ENCODE results near the gene ASTN2.

ASTN2 gene

DNA sequence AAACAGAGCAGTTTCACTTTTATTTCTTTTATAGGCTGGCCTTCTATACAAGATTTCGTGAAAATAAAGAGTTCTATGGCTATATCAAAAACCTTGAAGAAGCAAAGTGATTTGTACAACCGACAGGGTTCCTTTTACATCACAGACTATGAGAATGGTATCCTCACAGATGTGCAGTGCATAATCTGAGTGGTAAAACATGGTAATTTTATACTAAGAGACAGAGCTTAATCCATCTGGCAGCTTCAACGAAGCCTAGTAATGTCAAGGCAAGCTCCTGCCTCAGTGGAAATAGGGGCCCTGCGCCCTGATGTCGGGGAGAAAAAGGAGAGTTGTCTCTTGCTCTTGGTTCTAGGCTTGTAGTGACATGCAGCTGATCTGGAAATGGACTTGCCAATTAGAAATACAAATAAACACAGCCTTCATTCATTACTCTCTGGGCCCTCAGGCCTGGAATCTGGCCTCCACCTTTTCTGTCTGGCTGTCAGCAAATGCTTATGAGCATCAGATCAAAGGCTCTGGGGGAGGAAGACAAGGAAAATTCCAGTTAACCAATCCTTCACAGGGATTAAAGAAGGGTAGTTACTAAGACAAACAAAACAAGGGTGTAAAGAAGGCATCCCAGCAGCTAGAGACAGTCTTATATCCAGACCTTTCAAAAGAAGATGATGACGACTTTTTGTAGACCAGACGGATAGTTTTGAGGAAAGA lies 761.4 kb downstream of the ASTN2 start:
- DNase-seq (ENCODE audit: low read depth, low spot score) = no peak
- Histone ChIP-seq H3K27me3 (ENCODE audit: insufficient read depth, insufficient read length) (no peaks in the 10 kb centered on the region), H3K36me3 (ENCODE audit: insufficient read depth, insufficient read length, low read length) (peaks cover 13% of the 10 kb centered on the region), H3K9ac (ENCODE audit: insufficient read length, low read depth) (no peak overlapping the region), H3K4me3 (ENCODE audit: insufficient read length, low read depth) (no peak overlapping the region), H3K9me3 (ENCODE audit: insufficient read depth, low read length) (no peaks in the 10 kb centered on the region), H3K4me1 (ENCODE audit: insufficient read depth, insufficient read length) (no peaks in the 10 kb centered on the region)
- no peak for TF ChIP-seq SUZ12 (IDR thresholded peaks at IDR 0.05; ENCODE audit: extremely low read depth, insufficient read depth, insufficient read length)
- no peak for TF ChIP-seq YY1 (IDR thresholded peaks at IDR 0.05; ENCODE audit: insufficient read depth, insufficient read length)
- no peak for TF ChIP-seq ZNF274 (IDR thresholded peaks at IDR 0.05; ENCODE audit: low read depth, low read length)

GRCh38 chr9:116647515-116647809 lies 767.4 kb downstream of the ASTN2 start:
- no peak overlapping the region for H3K4me3 ChIP-seq (ENCODE audit: insufficient read length, low read depth)
- no peak overlapping the region for H3K9ac ChIP-seq (ENCODE audit: insufficient read length, low read depth)
- no peaks in the 10 kb centered on the region for H3K9me3 ChIP-seq (ENCODE audit: insufficient read depth, low read length)
- H3K27me3 ChIP-seq (ENCODE audit: insufficient read depth, insufficient read length) = no peaks in the 10 kb centered on the region
- TF ChIP-seq SUZ12 (IDR thresholded peaks at IDR 0.05; ENCODE audit: extremely low read depth, insufficient read depth, insufficient read length) (no peak), YY1 (IDR thresholded peaks at IDR 0.05; ENCODE audit: insufficient read depth, insufficient read length) (no peak), ZNF274 (IDR thresholded peaks at IDR 0.05; ENCODE audit: low read depth, low read length) (no peak)
- peaks cover 18% of the 10 kb centered on the region for H3K36me3 ChIP-seq (ENCODE audit: insufficient read depth, insufficient read length, low read length)
- no peaks in the 10 kb centered on the region for H3K4me1 ChIP-seq (ENCODE audit: insufficient read depth, insufficient read length)
- no peak for DNase-seq (ENCODE audit: low read depth, low spot score)

DNA sequence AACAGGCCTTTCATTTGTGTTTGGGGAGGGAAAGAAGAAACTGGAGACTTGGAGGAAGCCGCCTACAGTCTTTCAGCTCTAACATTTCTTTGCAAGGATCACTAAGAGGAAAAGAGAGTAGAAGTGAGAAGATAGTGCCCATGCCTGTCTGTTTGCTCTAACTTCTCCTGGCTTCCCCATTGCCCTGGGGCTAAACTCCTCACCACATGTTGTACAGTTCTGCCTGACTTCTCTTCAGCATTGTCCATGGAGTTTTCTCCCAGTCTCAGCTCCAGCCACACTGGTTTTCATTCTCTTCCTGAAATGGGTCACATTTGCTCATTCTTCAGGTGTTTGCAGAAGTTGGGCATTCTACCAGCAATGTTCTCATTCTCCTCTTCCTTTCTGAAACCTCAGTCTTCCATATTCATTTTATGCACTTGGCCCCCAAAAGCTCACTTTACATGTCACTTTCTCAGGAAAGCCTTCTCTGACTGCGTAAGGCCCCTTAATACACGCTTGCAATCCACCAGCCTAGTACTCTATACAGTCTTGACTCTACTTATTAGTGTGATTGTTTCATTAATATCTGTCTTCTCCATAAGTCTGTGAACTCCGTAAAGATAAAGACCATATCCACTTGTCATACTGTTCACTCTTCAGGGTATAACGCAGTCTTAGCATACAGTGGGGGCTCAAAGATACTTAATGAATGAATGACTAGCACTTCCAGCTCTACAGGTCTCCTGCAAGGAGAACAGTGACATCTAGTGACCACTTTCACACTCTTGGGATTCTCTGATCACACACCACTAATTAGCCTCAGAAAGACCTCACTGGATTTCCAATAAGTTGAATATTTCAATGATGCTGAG lies 768.0 kb downstream of the ASTN2 start:
- no peaks in the 10 kb centered on the region for H3K27me3 ChIP-seq (ENCODE audit: insufficient read depth, insufficient read length)
- H3K4me3 ChIP-seq (ENCODE audit: insufficient read length, low read depth) = no peak overlapping the region
- no peak overlapping the region for H3K9ac ChIP-seq (ENCODE audit: insufficient read length, low read depth)
- no peaks in the 10 kb centered on the region for H3K9me3 ChIP-seq (ENCODE audit: insufficient read depth, low read length)
- TF ChIP-seq YY1 (IDR thresholded peaks at IDR 0.05; ENCODE audit: insufficient read depth, insufficient read length) = no peak
- no peak for TF ChIP-seq SUZ12 (IDR thresholded peaks at IDR 0.05; ENCODE audit: extremely low read depth, insufficient read depth, insufficient read length)
- TF ChIP-seq ZNF274 (IDR thresholded peaks at IDR 0.05; ENCODE audit: low read depth, low read length) = no peak
- H3K36me3 ChIP-seq (ENCODE audit: insufficient read depth, insufficient read length, low read length) = peaks cover 18% of the 10 kb centered on the region
- no peaks in the 10 kb centered on the region for H3K4me1 ChIP-seq (ENCODE audit: insufficient read depth, insufficient read length)
- DNase-seq (ENCODE audit: low read depth, low spot score) = peak; percentile 44

GRCh38 chr9:116644091-116644688 lies 770.7 kb downstream of the ASTN2 start:
- DNase-seq (ENCODE audit: low read depth, low spot score) = no peak
- Histone ChIP-seq H3K4me1 (ENCODE audit: insufficient read depth, insufficient read length) (no peaks in the 10 kb centered on the region), H3K9ac (ENCODE audit: insufficient read length, low read depth) (no peak overlapping the region), H3K4me3 (ENCODE audit: insufficient read length, low read depth) (no peak overlapping the region), H3K27me3 (ENCODE audit: insufficient read depth, insufficient read length) (no peaks in the 10 kb centered on the region), H3K36me3 (ENCODE audit: insufficient read depth, insufficient read length, low read length) (peaks cover 5% of the 10 kb centered on the region), H3K9me3 (ENCODE audit: insufficient read depth, low read length) (no peaks in the 10 kb centered on the region)
- TF ChIP-seq ZNF274 (IDR thresholded peaks at IDR 0.05; ENCODE audit: low read depth, low read length) = no peak
- no peak for TF ChIP-seq SUZ12 (IDR thresholded peaks at IDR 0.05; ENCODE audit: extremely low read depth, insufficient read depth, insufficient read length)
- TF ChIP-seq YY1 (IDR thresholded peaks at IDR 0.05; ENCODE audit: insufficient read depth, insufficient read length) = no peak

DNA sequence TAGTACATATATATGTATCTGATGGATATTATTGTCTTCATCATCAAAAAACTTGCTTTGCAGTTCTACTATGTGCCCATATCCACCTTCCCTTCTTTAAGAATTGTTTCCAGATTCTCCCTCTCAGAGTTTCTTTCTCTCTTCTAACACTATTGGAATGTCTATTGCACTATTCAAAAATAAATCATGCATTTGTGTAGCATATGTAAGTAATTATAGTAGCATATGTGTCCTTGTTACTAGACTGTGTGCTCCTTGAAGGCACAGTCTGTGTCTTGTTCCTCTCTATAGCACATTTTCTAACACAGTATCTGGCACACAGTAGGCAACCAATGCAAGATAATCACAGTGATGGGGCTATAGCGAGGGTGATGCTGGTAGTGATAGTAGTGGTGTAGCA lies 771.2 kb downstream of the ASTN2 start:
- Histone ChIP-seq H3K4me3 (ENCODE audit: insufficient read length, low read depth) (no peak overlapping the region), H3K9ac (ENCODE audit: insufficient read length, low read depth) (no peak overlapping the region), H3K9me3 (ENCODE audit: insufficient read depth, low read length) (no peaks in the 10 kb centered on the region), H3K36me3 (ENCODE audit: insufficient read depth, insufficient read length, low read length) (peaks cover 5% of the 10 kb centered on the region), H3K27me3 (ENCODE audit: insufficient read depth, insufficient read length) (no peaks in the 10 kb centered on the region), H3K4me1 (ENCODE audit: insufficient read depth, insufficient read length) (no peaks in the 10 kb centered on the region)
- DNase-seq (ENCODE audit: low read depth, low spot score) = no peak
- TF ChIP-seq SUZ12 (IDR thresholded peaks at IDR 0.05; ENCODE audit: extremely low read depth, insufficient read depth, insufficient read length) (no peak), YY1 (IDR thresholded peaks at IDR 0.05; ENCODE audit: insufficient read depth, insufficient read length) (no peak), ZNF274 (IDR thresholded peaks at IDR 0.05; ENCODE audit: low read depth, low read length) (no peak)

- H3K27me3 ChIP-seq (ENCODE audit: insufficient read depth, insufficient read length) = no peaks in the 10 kb centered on the region
Observed at GRCh38 chr9:116641292-116642059, 773.4 kb downstream of the ASTN2 start.

More at GRCh38 chr9:116641292-116642059, 773.4 kb downstream of the ASTN2 start:
- TF ChIP-seq SUZ12 (IDR thresholded peaks at IDR 0.05; ENCODE audit: extremely low read depth, insufficient read depth, insufficient read length) (no peak), ZNF274 (IDR thresholded peaks at IDR 0.05; ENCODE audit: low read depth, low read length) (no peak), YY1 (IDR thresholded peaks at IDR 0.05; ENCODE audit: insufficient read depth, insufficient read length) (no peak)
- no peak overlapping the region for H3K4me3 ChIP-seq (ENCODE audit: insufficient read length, low read depth)
- H3K4me1 ChIP-seq (ENCODE audit: insufficient read depth, insufficient read length) = no peaks in the 10 kb centered on the region
- no peaks in the 10 kb centered on the region for H3K9me3 ChIP-seq (ENCODE audit: insufficient read depth, low read length)
- DNase-seq (ENCODE audit: low read depth, low spot score) = no peak
- H3K9ac ChIP-seq (ENCODE audit: insufficient read length, low read depth) = no peak overlapping the region
- peaks cover 2% of the 10 kb centered on the region for H3K36me3 ChIP-seq (ENCODE audit: insufficient read depth, insufficient read length, low read length)

All from NT2/D1 (cell line).